ENCODE data around the gene NFATC2. TPM values are rescaled to one million over a fixed set of nuclear protein-coding genes. Genes with fewer than 3 reads are reported as not detected.

Gene NFATC2
- total and polyA plus RNA-seq, 2 experiments from 2014 or later: 4.9 to 8.3 TPM

DNA sequence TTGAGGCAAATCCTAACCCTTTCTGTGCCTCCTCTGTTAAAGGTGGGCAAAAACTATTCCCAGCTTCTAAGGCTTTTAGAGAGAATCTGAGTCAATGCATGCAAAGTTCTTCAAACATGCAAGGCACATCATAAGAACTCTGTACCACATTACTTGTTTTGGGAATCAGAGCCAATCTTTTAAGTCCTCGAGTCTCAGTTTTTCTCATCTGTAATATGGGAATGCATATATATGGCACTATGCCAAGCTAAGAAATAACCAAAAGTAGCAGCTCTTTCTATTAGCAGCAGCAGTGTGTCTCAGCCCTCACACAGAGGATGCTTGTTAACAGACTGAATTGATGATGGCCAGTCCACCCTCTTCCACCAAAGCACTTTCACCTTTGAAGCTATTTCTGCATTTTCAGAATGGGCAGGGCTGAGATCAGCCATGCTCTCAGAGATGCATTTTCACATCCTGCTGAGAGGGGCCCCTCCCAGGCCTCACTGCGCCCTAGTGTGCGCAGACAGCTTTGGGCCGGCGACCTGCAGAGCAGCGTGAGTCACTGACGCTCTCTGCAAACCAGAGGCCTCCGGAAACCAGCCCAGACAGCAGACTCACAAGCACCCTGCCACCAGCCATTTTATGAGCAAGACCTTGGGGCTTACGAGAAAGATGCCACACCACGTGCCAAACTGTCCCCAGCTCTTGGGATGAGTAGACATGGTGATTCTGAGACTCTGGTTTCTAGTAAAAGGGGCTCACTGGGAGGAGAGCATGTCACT, 138.0 kb downstream of the NFATC2 start:
- H3K36me3 ChIP-seq (replicated peaks; ENCODE audit: insufficient read depth, low read depth): no peaks in the 10 kb centered on the region
- H3K9me3 ChIP-seq (ENCODE audit: low read depth): no peaks in the 10 kb centered on the region
- TF ChIP-seq EZH2phosphoT487 (IDR thresholded peaks at IDR 0.05; ENCODE audit: low read depth, severe bottlenecking, unreplicated experiment): no peak
- no peak for TF ChIP-seq EZH2 (IDR thresholded peaks at IDR 0.05; ENCODE audit: borderline replicate concordance)
- TF ChIP-seq, protein P1, sequence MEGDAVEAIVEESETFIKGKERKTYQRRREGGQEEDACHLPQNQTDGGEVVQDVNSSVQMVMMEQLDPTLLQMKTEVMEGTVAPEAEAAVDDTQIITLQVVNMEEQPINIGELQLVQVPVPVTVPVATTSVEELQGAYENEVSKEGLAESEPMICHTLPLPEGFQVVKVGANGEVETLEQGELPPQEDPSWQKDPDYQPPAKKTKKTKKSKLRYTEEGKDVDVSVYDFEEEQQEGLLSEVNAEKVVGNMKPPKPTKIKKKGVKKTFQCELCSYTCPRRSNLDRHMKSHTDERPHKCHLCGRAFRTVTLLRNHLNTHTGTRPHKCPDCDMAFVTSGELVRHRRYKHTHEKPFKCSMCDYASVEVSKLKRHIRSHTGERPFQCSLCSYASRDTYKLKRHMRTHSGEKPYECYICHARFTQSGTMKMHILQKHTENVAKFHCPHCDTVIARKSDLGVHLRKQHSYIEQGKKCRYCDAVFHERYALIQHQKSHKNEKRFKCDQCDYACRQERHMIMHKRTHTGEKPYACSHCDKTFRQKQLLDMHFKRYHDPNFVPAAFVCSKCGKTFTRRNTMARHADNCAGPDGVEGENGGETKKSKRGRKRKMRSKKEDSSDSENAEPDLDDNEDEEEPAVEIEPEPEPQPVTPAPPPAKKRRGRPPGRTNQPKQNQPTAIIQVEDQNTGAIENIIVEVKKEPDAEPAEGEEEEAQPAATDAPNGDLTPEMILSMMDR (IDR thresholded peaks at IDR 0.05; ENCODE audit: poor library complexity): no peak
- no peak overlapping the region for H3K27ac ChIP-seq
- no peak overlapping the region for H2AFZ ChIP-seq
- H3K4me3 ChIP-seq: no peak overlapping the region
- H3K79me2 ChIP-seq: no peaks in the 10 kb centered on the region
- no peaks in the 10 kb centered on the region for H4K20me1 ChIP-seq (ENCODE audit: insufficient read depth, poor library complexity, severe bottlenecking)
- no peak for DNase-seq (ENCODE audit: low spot score)
- no peaks in the 10 kb centered on the region for H3K4me1 ChIP-seq (ENCODE audit: insufficient read depth)
- no peaks in the 10 kb centered on the region for H3K27me3 ChIP-seq
- WGBS (ENCODE audit: low lambda C conversion rate, missing lambda C conversion rate): 71% methylated on average over 10 of the region's 10 CpGs
- no peak overlapping the region for H3K4me2 ChIP-seq
- H3K9me2 ChIP-seq (replicated peaks; ENCODE audit: insufficient read depth): no peaks in the 10 kb centered on the region

DNA sequence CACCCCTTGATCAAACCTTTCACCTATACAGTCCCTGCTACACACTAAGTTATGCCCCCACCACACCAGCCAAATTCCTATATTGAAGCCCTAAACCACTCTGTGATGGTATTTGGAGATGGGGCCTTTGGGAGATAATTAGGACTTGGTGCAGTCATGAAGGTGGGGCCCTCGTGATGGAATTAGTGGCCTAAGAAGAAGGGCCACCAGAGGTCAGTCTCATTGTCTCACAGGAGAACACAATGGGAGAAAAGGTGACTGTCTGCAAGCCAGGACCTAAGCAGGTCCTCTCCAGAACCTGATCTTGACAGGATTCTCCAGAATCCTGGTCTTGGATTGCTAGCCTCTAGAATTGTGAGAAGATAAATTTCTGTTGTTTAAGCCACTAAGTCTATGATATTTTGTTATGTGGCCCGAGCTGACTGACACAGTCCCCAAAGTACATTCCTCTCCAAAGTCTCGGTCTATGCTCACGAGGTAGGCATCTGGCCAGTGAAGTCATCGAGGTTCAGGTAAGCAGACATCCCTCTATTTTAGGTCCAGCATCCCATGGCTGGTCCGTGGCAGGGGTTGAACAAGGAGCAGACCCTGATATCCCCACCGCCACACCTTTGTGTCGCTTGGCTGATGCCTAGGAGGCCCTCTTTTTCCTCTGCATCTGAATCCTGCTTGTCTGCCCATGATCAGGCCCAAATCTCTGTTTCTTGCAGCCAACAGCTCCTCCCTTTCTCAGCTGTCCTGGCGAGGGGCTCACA, 138.9 kb downstream of the NFATC2 start:
- no peaks in the 10 kb centered on the region for H3K36me3 ChIP-seq (replicated peaks; ENCODE audit: insufficient read depth, low read depth)

DNA sequence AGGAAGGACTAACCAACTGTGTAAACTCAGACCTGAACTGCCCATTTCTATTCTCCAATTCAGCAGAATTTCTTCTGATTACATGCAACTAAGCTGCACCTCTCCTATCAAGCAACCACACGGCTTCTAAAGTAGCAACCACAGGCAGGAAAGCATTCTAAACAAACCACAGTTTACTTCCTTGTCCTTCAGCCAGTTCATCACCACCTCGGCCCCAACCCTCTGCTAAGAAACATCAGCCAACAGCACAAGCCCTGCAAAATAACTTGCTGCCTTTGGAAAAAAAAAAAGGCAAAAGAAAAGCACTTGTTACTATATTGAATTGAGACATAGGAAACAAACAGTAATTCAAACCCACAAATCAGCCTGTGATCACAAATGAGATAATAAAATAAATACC, 140.3 kb downstream of the NFATC2 start:
- Histone ChIP-seq H3K4me3 (no peak overlapping the region), H3K4me1 (ENCODE audit: insufficient read depth) (no peaks in the 10 kb centered on the region), H3K9me3 (ENCODE audit: low read depth) (no peaks in the 10 kb centered on the region), H3K9me2 (replicated peaks; ENCODE audit: insufficient read depth) (no peaks in the 10 kb centered on the region), H3K79me2 (no peaks in the 10 kb centered on the region), H2AFZ (no peak overlapping the region), H3K36me3 (replicated peaks; ENCODE audit: insufficient read depth, low read depth) (no peaks in the 10 kb centered on the region), H3K27me3 (no peaks in the 10 kb centered on the region), H3K4me2 (no peak overlapping the region), H3K27ac (no peak overlapping the region), H4K20me1 (ENCODE audit: insufficient read depth, poor library complexity, severe bottlenecking) (no peaks in the 10 kb centered on the region)
- TF ChIP-seq, protein P1 (IDR thresholded peaks at IDR 0.05; ENCODE audit: poor library complexity): no peak
- TF ChIP-seq EZH2 (IDR thresholded peaks at IDR 0.05; ENCODE audit: borderline replicate concordance) (no peak), EZH2phosphoT487 (IDR thresholded peaks at IDR 0.05; ENCODE audit: low read depth, severe bottlenecking, unreplicated experiment) (no peak)
- WGBS (ENCODE audit: low lambda C conversion rate, missing lambda C conversion rate): 54% methylated on average over 2 of the region's 2 CpGs
- no peak for DNase-seq (ENCODE audit: low spot score)

More for the DNA sequence above, 138.9 kb downstream of the NFATC2 start:
- Histone ChIP-seq H3K79me2 (no peaks in the 10 kb centered on the region), H4K20me1 (ENCODE audit: insufficient read depth, poor library complexity, severe bottlenecking) (no peaks in the 10 kb centered on the region), H2AFZ (no peak overlapping the region), H3K27ac (no peak overlapping the region), H3K9me2 (replicated peaks; ENCODE audit: insufficient read depth) (no peaks in the 10 kb centered on the region), H3K27me3 (no peaks in the 10 kb centered on the region), H3K4me3 (no peak overlapping the region), H3K9me3 (ENCODE audit: low read depth) (no peaks in the 10 kb centered on the region), H3K4me2 (no peak overlapping the region), H3K4me1 (ENCODE audit: insufficient read depth) (no peaks in the 10 kb centered on the region)
- TF ChIP-seq, protein P1 (IDR thresholded peaks at IDR 0.05; ENCODE audit: poor library complexity): no peak
- TF ChIP-seq EZH2 (IDR thresholded peaks at IDR 0.05; ENCODE audit: borderline replicate concordance) (no peak), EZH2phosphoT487 (IDR thresholded peaks at IDR 0.05; ENCODE audit: low read depth, severe bottlenecking, unreplicated experiment) (no peak)
- DNase-seq (ENCODE audit: low spot score): no peak
- 94% methylated on average over 9 of the region's 9 CpGs for WGBS (ENCODE audit: low lambda C conversion rate, missing lambda C conversion rate)
